Retinal pigment epithelial cell (primary cell): ENCODE data around the gene ETV6.

Experiments used
- DNase-seq: peaks from one replicate; pipeline ENCODE4 v3.0.0-alpha.2; 2010; ENCODE audit warnings: low read depth
- H3K4me3 ChIP-seq: 2 replicates; pipeline ENCODE4 v1.5.1; 2011; ENCODE audit warnings: mild to moderate bottlenecking, low read length, control low read depth, moderate library complexity
- TF ChIP-seq, protein P1 (sequence below): conservative IDR thresholded peaks from 2 replicates; pipeline ENCODE4 v1.5.1; 2011; ENCODE audit warnings: low read depth, low read length, control low read depth, inconsistent platforms

Gene ETV6

DNA sequence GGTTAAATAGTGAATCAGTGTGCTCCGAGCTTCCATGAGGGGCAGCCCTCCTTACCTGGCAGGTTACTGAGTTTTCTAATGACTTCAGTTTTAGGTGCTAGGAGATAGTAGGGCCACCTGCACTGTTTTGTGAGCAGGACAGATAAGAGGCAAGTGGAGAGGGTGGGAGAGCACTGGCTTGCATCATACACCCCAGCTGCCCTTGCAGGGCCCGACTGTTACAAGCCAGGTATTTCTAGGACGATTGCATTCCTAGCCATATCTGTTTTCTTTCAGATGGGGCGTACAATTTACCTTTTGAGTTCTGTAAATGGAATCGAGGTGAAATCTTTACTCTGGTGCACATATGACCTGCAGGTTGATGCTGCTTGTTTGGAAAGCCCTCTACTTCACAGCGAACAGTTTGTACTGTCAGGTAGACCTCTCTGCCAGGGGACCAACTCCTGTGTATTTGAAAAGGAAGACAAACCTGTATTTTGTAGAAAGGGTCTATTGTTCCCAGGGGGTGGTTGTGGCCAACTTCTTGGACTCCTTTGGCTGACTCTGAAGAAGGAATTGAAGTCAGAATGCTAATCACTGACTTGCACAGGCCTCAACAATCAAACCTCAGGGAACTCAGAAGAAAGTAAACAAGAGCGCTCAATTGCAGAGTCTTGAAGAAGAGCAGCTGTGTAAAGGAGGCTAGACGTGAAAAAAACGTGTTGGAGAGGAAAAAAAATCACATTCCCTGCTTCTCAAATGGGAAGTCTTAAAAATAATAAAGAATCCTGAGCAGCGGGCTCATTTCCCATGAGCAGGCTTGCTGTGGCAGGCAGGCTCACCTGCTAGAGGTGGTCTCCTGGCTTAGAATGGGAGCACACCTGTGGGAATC is 57.3 kb downstream of the ETV6 start:
- no peak overlapping the region for H3K4me3 ChIP-seq
- DNase-seq: no peak
- TF ChIP-seq, protein P1, sequence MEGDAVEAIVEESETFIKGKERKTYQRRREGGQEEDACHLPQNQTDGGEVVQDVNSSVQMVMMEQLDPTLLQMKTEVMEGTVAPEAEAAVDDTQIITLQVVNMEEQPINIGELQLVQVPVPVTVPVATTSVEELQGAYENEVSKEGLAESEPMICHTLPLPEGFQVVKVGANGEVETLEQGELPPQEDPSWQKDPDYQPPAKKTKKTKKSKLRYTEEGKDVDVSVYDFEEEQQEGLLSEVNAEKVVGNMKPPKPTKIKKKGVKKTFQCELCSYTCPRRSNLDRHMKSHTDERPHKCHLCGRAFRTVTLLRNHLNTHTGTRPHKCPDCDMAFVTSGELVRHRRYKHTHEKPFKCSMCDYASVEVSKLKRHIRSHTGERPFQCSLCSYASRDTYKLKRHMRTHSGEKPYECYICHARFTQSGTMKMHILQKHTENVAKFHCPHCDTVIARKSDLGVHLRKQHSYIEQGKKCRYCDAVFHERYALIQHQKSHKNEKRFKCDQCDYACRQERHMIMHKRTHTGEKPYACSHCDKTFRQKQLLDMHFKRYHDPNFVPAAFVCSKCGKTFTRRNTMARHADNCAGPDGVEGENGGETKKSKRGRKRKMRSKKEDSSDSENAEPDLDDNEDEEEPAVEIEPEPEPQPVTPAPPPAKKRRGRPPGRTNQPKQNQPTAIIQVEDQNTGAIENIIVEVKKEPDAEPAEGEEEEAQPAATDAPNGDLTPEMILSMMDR: no peak

DNA sequence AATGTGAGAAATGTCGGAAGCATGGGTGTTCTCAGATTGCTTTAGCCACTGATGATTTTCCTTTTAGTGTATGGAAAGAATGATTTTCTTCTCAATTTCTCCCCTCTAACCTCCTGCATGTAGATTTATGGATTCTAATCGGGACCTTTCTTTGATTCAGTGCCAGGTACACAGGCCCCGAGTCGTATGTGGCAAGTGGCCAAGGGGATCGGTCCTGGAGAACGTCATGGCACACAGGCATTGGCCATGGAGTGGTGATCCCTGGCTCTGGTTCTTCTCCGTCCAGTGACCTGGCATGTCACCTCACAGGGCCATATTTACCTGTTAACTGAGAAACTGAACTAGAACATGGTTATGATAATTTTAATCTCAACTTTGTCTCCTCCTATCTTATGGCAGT is 58.1 kb downstream of the ETV6 start:
- TF ChIP-seq, protein P1: no peak
- no peak overlapping the region for H3K4me3 ChIP-seq
- DNase-seq: no peak

DNA sequence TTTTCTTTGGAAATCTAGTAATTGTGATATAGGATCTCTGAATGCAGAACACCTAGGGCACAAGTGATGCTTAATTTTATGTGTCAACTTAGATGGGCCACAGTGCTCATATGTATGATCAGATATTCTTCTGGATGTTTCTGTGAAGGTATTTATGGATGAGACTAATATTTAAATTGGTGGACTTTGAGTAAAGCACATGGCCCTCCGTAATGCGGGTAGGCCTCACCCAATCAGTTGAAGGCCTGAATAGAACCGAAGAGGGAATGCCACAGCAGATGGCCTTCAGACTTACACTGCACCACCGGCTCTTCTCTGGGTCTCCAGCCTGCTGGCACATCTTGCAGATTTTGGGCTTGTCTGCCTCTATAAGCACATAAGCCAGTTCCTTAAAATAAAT is 60.0 kb downstream of the ETV6 start:
- DNase-seq: no peak
- TF ChIP-seq, protein P1: no peak
- H3K4me3 ChIP-seq: no peak overlapping the region

DNA sequence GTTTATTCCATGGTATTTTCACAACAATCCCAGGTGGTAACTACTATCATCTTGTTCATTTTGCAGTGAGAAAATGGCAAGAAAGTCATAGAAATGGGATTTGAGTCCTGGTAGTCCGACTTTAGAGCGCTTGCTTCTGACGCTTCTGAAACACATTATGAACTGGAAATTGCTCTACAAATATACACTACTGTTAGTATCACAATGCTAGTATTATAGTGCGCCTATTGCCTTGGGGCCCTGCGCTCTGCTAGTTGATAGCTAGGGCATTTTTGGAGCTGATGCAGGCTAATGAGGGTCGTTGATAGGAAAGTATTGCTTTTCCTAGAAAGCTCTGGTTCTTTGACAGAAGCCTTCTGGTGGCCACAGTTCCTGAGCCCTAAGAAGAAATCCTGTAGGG is 61.0 kb downstream of the ETV6 start:
- TF ChIP-seq, protein P1: no peak
- DNase-seq: no peak
- no peak overlapping the region for H3K4me3 ChIP-seq

DNA sequence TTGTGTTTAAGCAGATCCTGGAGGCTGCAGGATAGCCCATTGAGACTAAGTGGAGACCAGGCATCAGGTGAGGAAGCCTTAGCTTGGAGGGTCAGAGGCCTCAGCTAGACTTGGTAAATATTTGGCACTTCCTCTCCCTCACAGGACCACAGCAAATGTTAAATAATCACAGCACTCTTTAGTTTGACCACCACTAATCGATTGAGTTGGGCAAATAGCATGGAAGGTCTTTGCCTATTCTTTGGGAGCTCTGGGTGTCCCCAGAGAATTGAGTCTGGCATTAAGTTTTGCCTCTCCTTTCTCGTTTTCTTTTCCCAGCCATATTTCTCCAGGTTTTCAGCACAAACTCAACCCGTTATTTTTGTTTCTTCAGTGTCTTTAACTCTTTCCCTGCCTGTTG is 61.4 kb downstream of the ETV6 start:
- no peak overlapping the region for H3K4me3 ChIP-seq
- no peak for DNase-seq
- TF ChIP-seq, protein P1: no peak

DNA sequence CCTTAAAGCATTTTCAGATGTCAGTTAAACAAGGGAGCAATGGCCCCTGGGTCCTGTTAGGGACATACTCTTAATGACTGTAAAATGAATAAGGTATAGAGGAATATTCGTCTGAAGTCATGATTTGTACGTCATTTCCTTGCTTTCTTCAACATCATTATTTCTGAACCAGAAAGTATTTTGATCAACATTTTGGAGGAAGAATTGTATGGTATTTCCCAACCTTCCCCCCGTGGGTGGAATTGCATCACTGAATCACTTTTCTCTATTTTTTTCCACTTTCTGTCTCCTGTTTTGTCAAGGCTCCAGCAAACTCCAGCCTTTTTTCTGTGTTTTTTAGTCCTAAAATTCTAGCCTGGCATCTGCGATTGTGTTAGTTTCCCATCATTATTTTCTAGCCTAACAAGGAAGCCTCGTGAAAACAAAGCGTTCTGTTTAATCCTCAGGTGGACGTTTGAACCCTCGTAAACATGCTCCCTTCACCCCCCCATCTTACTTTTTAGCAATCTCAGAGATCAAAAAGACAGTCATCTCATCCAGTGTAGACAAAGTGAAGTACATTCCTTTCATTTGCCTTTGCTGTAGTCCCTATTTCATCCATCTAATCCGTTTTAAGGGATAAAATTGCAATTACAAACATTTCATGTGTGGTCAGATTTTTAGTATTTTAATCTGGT is 62.3 kb downstream of the ETV6 start:
- TF ChIP-seq, protein P1: no peak
- DNase-seq: no peak
- H3K4me3 ChIP-seq: no peak overlapping the region

DNA sequence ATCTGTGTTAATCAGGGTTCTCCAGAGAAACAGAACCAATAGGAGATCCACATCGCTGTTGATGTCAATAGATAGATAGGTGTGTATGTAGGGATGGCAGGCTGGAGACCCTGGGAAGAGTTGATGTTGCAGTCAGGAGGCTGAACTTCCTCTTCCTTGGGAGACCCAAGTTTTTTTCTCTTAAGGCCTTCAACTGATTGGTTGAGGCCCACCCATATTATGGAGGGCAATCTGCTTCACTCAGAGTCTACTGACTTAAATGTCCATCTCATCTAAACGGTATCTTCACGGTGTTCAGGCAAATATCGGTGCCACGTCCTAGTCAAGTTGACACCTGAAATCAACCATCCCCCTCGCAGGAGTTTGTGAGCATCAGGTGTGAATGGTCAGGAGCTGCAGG is 63.0 kb downstream of the ETV6 start:
- TF ChIP-seq, protein P1: no peak
- DNase-seq: no peak

More for the DNA sequence above, 63.0 kb downstream of the ETV6 start:
- H3K4me3 ChIP-seq: no peak overlapping the region
